GM10266 (cell line): ENCODE measurements around the gene KIF21B.
A peak's percentile ranks its signal among the peaks of the same experiment; 100 is the strongest.

Source experiments
- DNase-seq: peaks from one replicate; pipeline ENCODE4 v3.0.0; 2012; ENCODE audit errors: extremely low spot score
- TF ChIP-seq, protein P1 (sequence below): IDR thresholded peaks from 2 replicates; pipeline ENCODE4 v1.5.1; 2012; ENCODE audit warnings: mild to moderate bottlenecking, low read depth; ENCODE audit not compliant: control insufficient read depth, insufficient read depth; ENCODE audit errors: missing control alignments

The KIF21B gene

DNA sequence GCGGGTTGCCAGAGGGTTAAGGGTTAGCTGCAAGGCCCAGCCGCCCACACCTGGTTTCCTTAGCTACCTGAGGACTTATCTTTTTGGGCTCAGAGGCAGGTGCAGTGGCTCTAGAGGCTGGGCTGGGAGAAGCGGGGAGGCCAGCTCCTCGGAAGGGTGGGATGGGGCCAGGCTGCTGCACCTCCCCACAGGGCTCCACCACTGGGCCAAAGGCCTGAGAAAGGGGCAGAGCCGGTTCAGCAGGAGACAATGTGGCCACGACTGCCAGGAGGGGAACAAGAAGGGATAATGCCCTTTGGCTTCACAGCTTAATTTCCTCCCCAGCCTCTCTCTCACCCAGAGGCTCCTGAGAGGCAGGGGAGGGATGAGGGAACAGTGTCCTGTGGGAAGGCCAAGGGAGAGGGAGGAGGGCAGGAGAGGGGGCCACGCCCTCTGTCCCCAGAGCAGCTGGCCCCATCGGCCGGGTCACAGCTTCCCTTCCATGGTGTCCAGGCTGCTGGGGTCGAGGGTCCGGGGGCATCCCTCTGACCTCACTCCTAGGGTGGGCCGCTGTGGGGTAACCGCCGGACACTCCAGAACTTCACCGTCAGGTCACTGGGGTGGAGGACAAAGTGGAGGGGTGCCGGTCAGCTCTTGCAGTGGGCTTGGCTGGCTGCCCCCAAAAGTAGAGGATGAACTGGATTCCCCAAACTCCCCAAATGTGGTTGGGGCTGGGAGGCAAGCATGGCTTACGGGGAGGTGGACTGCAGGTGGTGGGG lies 50.4 kb downstream of the KIF21B start:
- no peak for DNase-seq
- TF ChIP-seq, protein P1, sequence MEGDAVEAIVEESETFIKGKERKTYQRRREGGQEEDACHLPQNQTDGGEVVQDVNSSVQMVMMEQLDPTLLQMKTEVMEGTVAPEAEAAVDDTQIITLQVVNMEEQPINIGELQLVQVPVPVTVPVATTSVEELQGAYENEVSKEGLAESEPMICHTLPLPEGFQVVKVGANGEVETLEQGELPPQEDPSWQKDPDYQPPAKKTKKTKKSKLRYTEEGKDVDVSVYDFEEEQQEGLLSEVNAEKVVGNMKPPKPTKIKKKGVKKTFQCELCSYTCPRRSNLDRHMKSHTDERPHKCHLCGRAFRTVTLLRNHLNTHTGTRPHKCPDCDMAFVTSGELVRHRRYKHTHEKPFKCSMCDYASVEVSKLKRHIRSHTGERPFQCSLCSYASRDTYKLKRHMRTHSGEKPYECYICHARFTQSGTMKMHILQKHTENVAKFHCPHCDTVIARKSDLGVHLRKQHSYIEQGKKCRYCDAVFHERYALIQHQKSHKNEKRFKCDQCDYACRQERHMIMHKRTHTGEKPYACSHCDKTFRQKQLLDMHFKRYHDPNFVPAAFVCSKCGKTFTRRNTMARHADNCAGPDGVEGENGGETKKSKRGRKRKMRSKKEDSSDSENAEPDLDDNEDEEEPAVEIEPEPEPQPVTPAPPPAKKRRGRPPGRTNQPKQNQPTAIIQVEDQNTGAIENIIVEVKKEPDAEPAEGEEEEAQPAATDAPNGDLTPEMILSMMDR: no peak

DNA sequence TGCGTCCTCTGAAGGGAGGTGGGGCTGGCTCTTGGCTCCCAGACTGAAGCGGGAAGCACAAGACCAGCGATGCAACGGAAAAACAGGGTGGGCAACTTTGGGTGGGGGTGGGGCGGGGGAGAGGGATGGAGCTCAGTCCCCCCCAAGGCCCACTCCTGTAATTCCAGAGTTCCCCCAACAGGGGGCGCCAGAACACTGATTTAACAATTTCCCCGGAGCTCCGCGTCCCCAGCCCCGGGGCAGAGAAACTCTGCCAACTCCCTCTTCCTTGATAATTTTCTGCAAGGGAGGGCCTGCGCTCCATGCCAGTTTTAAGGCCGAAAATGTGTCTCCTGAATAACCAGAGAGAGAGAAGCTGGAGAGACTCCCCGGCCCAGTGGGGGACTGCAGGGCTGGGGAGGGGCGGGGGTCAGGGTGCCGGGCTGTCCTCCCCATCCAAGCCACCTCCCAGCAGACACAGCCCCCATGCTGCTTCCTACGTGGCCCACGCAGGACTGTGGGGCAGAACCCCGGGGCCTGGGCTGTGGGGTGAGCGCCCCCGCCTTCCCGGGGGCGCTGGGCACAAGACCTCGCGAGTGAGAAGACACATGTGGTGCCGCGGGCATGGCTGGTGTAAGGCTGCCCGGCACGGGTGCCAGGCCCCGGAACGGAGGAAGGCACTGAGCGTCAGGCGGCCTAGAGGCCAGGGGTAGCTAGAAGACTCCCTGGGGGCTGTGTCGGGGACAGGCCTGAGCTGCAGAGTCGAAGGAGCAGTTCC lies 51.4 kb downstream of the KIF21B start:
- DNase-seq: peak; percentile 72
- TF ChIP-seq, protein P1: peak; percentile 61

DNA sequence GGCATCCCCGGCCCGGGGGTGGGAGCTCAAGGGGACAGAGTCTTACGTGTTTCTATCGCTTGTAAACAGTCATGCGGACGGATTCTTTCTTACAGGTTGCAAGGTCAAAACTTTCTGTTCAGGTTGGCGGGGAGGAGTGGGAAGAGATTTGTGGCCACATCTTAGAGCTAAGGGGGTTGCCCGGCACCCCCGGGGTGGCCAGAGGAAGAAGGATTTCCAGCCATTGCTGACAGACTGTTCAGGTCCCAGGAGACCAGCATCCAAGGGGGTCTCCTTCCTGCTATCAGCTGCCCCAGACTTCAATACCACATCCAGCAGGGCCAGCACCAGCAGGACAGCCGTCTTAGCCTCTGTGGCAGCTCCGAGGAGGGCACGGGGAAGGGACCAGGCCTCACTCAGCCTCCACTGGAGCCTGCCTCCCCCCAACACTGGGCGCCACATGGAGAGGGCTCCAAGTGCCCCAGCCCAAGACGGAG lies 52.0 kb downstream of the KIF21B start:
- TF ChIP-seq, protein P1: no peak
- peak; percentile 81 for DNase-seq

DNA sequence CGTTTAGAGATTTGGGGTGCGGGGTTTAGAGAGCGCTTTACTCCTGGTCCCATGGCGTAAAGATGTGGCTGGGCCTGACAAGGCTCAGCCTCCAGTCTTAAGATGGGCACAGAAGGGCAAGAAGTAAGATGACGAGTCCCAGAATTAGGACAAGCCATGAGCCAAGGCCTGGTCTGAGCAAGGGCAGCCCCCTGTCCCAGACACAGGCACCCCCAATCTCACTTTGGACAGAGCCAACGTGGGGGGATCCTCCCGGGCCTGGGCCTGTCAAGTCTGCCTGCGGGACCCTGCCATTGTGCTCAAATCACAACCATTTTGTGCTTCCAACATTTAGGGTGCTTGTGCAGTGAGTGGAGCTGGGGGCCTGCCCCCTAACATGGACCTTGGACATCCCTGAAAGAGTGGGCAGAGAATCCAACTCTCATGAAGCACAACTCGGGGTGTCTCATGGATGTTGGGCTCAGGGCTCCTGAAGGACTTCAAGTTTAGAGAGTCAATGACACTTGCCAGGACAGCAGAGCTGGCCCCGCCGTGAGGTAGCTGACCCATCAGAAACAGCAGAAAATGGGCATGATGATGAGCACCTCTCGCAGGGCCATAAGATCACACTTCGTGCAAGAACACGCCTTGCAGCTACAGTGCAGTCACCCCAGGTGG lies 52.6 kb downstream of the KIF21B start:
- no peak for DNase-seq
- TF ChIP-seq, protein P1: no peak

DNA sequence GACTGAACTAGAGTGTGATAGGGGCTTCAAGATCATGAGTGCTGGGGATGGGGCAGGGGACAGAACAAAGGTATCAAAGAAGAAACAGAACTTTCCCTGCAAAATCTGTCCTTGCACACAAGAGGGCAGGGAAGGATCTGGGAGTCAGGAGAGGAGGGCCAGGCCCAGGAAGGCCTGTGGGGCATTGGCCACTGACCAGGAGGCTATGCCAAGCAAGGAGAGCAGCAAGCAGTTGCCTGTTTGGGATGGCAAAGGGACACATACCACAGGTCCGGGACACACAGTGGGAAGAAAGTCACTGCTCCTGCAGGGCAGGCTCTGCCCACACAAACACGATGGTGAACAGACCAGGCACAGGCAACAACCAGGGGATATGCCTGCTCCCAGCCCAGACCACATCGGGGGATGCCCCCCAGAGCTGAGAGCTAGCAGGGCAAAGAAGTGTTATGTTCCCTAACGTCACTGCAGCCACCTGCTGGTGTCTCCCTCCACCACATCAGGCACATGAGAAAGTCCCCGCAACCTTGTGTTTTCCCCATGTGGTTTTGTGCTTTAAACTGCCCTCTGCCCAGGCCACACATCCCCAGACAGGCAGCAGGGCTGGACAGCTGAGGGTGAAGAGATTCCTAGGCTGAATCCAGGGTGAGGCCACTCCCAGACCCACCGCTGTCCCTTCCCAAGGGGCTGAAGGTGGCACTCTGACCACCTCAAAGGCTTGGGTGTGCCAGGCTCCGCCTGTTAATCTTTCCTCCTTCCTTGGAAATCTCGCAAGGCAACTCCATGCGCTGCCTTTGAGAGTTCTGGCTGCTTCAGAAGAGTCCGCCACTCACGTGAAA lies 53.6 kb downstream of the KIF21B start:
- TF ChIP-seq, protein P1: peak; percentile 63
- DNase-seq: peak; percentile 88

DNA sequence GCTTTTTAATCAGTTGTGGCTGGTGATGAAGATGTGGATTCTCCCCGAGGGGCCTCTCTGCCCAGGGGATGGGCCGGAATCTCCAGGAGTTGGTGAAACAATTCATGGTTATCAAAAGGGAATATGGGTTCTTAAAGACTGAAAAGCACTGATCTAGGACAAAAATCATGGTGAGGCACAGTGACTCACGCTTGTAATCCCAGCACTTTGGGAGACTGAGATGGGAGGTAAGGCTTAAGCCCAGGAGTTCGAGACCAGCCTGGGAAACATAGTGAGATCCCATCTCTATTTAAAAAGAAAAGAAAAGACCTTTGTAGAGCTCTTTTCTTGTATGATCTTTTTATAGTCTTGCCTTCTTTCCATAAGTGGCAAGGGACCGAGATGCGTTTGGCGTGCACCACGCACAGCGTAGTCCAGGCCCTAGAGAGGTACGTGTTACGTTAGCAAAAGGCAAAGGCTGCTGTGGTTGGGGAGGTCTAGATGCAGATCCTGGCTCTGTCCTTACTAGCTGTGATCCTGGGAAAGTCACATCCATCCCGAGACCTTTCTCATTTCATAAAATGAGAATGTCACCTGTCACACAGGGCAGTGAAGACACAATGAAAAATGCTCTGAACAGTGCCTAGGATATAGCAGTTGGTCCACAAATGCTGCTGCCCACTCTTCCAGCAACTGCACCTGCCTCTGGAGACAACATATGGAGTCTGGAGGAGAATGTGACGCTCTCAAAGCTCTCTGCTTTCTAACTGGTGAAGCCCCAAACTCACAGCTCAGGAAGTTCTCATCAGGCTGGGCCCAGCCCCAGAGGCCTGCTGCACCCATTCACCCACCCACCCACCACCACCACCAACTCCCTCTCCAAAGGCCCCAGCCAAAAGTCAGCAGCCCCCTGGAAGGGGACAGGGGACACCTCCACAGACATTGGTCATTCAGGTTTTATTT lies 54.8 kb downstream of the KIF21B start:
- no peak for DNase-seq
- TF ChIP-seq, protein P1: no peak
